Heart left ventricle (tissue), 16 donors: ENCODE measurements around the gene NOTCH3. TPM values are rescaled to one million over a fixed set of nuclear protein-coding genes. Genes with fewer than 3 reads are reported as not detected.

Source experiments
- ATAC-seq, 4 donors: fragments of 200-7000 bp; cut with Tn5 transposase; one replicate each; pipeline ENCODE4 v1.9.1; 2020 to 2022; ENCODE audit warnings: moderate library complexity in 4 of 4, mild to moderate bottlenecking in 3 of 4, moderate number of reproducible peaks in 1 of 4
- DNase-seq, 5 donors: peaks; one replicate each; pipeline ENCODE4 v3.0.0-alpha.2; 2020
- H3K27ac ChIP-seq, 12 donors: fragments of 200-600 bp; sonication (generic) in 4 of 12; one replicate each; pipeline versions ENCODE4 v1.5.0 to v1.8.0; 2016 to 2022; ENCODE audit warnings: mild to moderate bottlenecking in 2 of 12
- H3K27me3 ChIP-seq, 9 donors: fragments of 200-600 bp; sonication (generic) in 2 of 9; one replicate each; pipeline versions ENCODE4 v1.5.1 to v1.8.0; 2016 to 2022; ENCODE audit warnings: mild to moderate bottlenecking in 3 of 9
- H3K36me3 ChIP-seq, 9 donors: fragments of 200-600 bp; sonication (generic) in 2 of 9; one replicate each; pipeline versions ENCODE4 v1.5.0 to v1.8.0; 2018 to 2022; ENCODE audit warnings: mild to moderate bottlenecking in 2 of 9
- H3K4me1 ChIP-seq, 12 donors: fragments of 200-600 bp; sonication (generic) in 4 of 12; one replicate each; pipeline versions ENCODE4 v1.5.0 to v1.8.0; 2016 to 2022; ENCODE audit warnings: mild to moderate bottlenecking in 3 of 12
- H3K4me3 ChIP-seq, 12 donors: fragments of 200-600 bp; sonication (generic) in 4 of 12; one replicate each; pipeline versions ENCODE4 v1.5.0 to v1.8.0; 2017 to 2022; ENCODE audit warnings: mild to moderate bottlenecking in 9 of 12, moderate library complexity in 4 of 12
- H3K9me3 ChIP-seq, 12 donors: fragments of 200-600 bp; sonication (generic) in 4 of 12; one replicate each; pipeline versions ENCODE4 v1.5.0 to v1.8.0; 2016 to 2022; ENCODE audit warnings: mild to moderate bottlenecking in 1 of 12
- CTCF ChIP-seq, 12 donors: fragments of 200-600 bp; sonication (generic) in 4 of 12; IDR thresholded peaks; one replicate each; pipeline versions ENCODE4 v1.5.0 to v1.8.0; 2018 to 2022; ENCODE audit warnings: antibody characterized with exemption in 12 of 12, mild to moderate bottlenecking in 5 of 12
- POLR2A ChIP-seq, 2 donors: fragments of 450-650 bp; IDR thresholded peaks; one replicate each; pipeline ENCODE4 v1.6.1; 2017; ENCODE audit warnings: antibody characterized with exemption in 2 of 2, mild to moderate bottlenecking in 2 of 2, moderate library complexity in 2 of 2
- WGBS, 4 donors: extraction: QIAGEN DNeasy Blood & Tissue Kit in 2 of 4; methylation state at CpG; one replicate each; pipeline versions ENCODE4 v1.1.5 to v1.1.7; 2013 to 2018; 5-methylcytosine and 5-hydroxymethylcytosine counted together
- intact Hi-C, 10 donors: fragments of 100-400 bp; cut with DNase I; formaldehyde crosslinking; loops; one replicate each; pipeline versions ENCODE4 v1.11.1 to v1.14.2; 2022
- polyA plus RNA-seq, 2 donors: library from polyadenylated mRNA; stranded (reverse); fragments of 200-250 nt; gene quantifications; one replicate each; pipeline ENCODE4 v1.2.3, GENCODE V29; 2013
- total RNA-seq, 9 donors: library from RNA; depleted of rRNA in 2 of 9; stranded (reverse); fragments of >200 nt in 2 of 9; fragmentation: NEBNext Ultra II Directional in 3 of 9; extraction: Animal tissue kit (Norgen Biotek cat#: 25700) in 3 of 9; gene quantifications; one replicate each; pipeline versions ENCODE4 v1.1.0 to v1.2.4, GENCODE V29; 2016 to 2023
- donor health status: ischemic (EF 13 %, LVEDD 7.1; RV severe dilation, severe dysfunction).
- donor health status: healthy with polysubstance abuse.
- donor health status: DM: no; HTN: yes; CAD: no.
- donor health status: DM: no; HTN: no; CAD: no.
- donor health status: ischemic (EF 25% LVEDD 6.9; RV normal size, moderate dysfunction).
- donor health status: ischemic (EF 25% LVEDD 5.7; RV mildly dilated, moderate dysfunction).
- donor health status: healthy.
- donor health status: DM: yes; HTN: yes; CAD: no.
- donor health status: ischemic (EF 35%, LVEDD 5.7; RV mildly dilated, moderate dysfunction).
- donor health status: nonischemic (EF 11% LVEDD 7.7; RV severe dilation, severe dysfunction).
- donor health status: DM: yes; HTN: yes; CAD: no.
- donor health status: PGD.
- donor health status: ischemic (EF 29% LVEDD 5.4; RV normal size, mild dysfunction).
- donor health status: nonischemic (EF 23%, LVEDD 6.1; RV moderate dilation, normal function).

The NOTCH3 gene
- total and polyA plus RNA-seq, 11 donors: 16.7 to 77.2 (median 29.6) TPM

- ATAC-seq (peak in 3 of 4 donors; percentile 39 to 64 (median 58)), DNase-seq (peak in 1 of 5 donors; percentile 46)
- Histone ChIP-seq H3K27me3 (peaks cover 0 to 11% (median 4%) of the 10 kb centered on the region in 9 donors), H3K27ac (peak overlapping the region in 2 of 12 donors; percentile 6 to 32), H3K9me3 (no peaks in the 10 kb centered on the region), H3K36me3 (peaks cover 0 to 53% (median 4%) of the 10 kb centered on the region in 9 donors), H3K4me3 (peak overlapping the region in 7 of 12 donors; percentile 7 to 33 (median 25)), H3K4me1 (peaks cover 0 to 23% (median 2%) of the 10 kb centered on the region in 12 donors)
- WGBS, 4 donors: 54 to 74% (median 67%) methylated on average over 26 to 39 of the region's 39 CpGs
- TF ChIP-seq POLR2A (IDR thresholded peaks at IDR 0.05): no peak
- no peak for TF ChIP-seq CTCF (IDR thresholded peaks at IDR 0.05)
- intact Hi-C loops: no loop called here
Observed at GRCh38 chr19:15180451-15181390, 20.1 kb downstream of the NOTCH3 start.

DNA sequence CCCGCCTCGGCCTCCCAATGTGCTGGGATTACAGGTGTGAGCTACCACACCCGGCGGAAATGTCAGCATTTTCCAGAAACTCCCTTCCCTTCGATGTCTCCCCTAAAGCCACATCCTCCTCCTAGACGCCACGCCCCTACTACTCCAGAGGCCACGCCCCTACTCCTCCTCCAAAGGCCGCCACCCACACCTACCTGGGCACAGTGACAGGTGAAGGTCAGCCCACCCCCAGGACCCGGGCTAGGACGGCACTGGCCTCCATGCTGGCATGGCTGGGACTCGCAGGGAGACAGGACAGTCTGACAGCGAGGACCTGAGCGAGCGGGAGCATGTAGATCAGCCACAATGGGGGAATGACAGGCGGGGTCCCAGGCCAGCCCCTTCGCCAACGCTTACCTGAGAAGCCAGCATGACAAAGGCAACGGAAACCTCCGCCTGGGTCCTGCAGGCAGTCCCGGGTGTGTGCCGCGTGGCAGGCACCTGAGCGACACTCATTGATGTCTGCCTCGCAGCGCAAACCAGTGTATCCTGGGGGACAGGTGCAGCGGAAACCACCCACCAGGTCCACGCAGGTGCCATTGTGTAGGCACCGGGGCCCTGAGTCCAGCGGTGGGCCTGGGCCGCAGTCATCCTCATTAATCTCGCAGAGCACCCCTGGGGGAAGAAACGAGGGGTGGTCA, 22.0 kb downstream of the NOTCH3 start:
- 87 to 92% (median 88%) methylated on average over 18 to 33 of the region's 33 CpGs for WGBS, 4 donors
- intact Hi-C loops: loop anchor here in 9 of 10 donors (2.0 to 10.0 kb wide), 8 partner anchors 69 to 379 kb away; partner anchors contain the start of genes AKAP8 (in 2 of the 9) and AKAP8L (in 1 of the 9)

DNA sequence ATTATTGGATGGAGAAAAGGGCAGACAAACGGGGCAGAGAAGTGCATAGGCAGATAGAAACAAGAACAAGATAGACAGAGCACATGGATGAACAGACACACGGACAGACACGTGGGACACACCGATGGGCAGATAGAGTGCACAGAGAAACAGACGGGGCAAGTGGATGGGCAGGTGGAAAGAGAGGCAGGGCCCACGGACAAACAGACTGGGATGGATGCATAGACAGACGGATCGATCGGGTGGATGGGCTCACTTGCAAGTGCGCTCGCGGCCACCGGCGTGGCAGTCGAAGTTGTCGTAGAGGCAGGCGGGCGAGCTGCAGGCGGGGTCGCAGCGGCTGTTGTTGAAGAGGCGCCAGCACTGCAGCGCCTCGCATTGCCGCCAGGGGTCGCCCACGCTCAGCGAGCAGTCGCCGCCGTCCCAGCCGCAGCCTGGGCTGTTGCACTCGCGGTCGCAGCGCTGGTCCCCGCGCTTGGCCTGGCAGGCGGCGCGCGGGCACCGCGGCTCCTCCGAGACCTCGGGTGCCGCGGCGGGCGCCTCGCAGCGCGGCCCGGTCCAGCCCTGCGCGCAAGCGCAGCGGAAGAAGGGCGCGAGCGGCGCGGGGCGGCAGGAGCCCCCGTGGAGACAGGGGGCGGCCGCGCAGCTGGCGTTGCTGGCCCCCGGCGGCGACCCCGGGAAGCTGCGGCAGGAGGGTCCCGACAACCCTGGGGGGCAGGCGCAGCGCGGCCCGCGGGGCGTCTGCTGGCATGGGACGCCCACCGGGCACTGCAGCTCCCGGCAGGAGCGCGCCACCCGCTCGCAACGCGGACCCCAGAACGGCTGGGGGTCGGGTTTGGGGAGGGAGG, 23.3 kb downstream of the NOTCH3 start:
- no peaks in the 10 kb centered on the region for H3K9me3 ChIP-seq
- H3K4me3 ChIP-seq: peak overlapping the region in 7 of 12 donors; percentile 20 to 47 (median 34)
- intact Hi-C loops: loop anchor here (1.0 to 10.0 kb wide), 11 partner anchors 70 to 380 kb away; partner anchors contain the start of genes AKAP8 (in 2 of the 10) and AKAP8L (in 1 of the 10)
- peaks cover 0 to 23% (median 2%) of the 10 kb centered on the region in 12 donors for H3K4me1 ChIP-seq
- no peak for TF ChIP-seq POLR2A (IDR thresholded peaks at IDR 0.05)
- TF ChIP-seq CTCF (IDR thresholded peaks at IDR 0.05): peak; percentile 83 to 99 (median 96)
- ATAC-seq (peak; percentile 41 to 91 (median 82)), DNase-seq (peak; percentile 76 to 93 (median 82))
- peak overlapping the region in 1 of 12 donors; percentile 40 for H3K27ac ChIP-seq
- H3K27me3 ChIP-seq: peaks cover 0 to 11% (median 4%) of the 10 kb centered on the region in 9 donors
- WGBS, 4 donors: 5 to 9% (median 7%) methylated on average over 50 to 92 of the region's 92 CpGs
- H3K36me3 ChIP-seq: peaks cover 0 to 33% (median 4%) of the 10 kb centered on the region in 9 donors

More for the DNA sequence above, 22.0 kb downstream of the NOTCH3 start:
- peaks cover 0 to 11% (median 4%) of the 10 kb centered on the region in 9 donors for H3K27me3 ChIP-seq
- ATAC-seq (no peak), DNase-seq (no peak)
- TF ChIP-seq POLR2A (IDR thresholded peaks at IDR 0.05): no peak
- no peak for TF ChIP-seq CTCF (IDR thresholded peaks at IDR 0.05)
- peaks cover 0 to 23% (median 2%) of the 10 kb centered on the region in 12 donors for H3K4me1 ChIP-seq
- no peaks in the 10 kb centered on the region for H3K9me3 ChIP-seq
- H3K27ac ChIP-seq: peak overlapping the region in 1 of 12 donors; percentile 40
- H3K4me3 ChIP-seq: no peak overlapping the region
- H3K36me3 ChIP-seq: peaks cover 0 to 45% (median 4%) of the 10 kb centered on the region in 9 donors
